HG03060 (cell line): ENCODE measurements around the gene RAD52.

ENCODE experiments used
- ATAC-seq: cut with Tn5 transposase; IDR thresholded peaks from one replicate; pipeline ENCODE4 v1.9.1; 2021; ENCODE audit warnings: low read depth, moderate number of reproducible peaks; ENCODE audit not compliant: unreplicated experiment

The RAD52 gene

GRCh38 chr12:916240-916639 lies 33.3 kb downstream of the RAD52 start:
- ATAC-seq, result no peak

- no peak for ATAC-seq
These were observed 34.4 kb downstream of the RAD52 start for GRCh38 chr12:915090-915489.

- no peak for ATAC-seq
These were observed 35.4 kb downstream of the RAD52 start for GRCh38 chr12:913919-914698.

GRCh38 chr12:912466-913235 lies 36.8 kb downstream of the RAD52 start:
- ATAC-seq, result no peak

- no peak for ATAC-seq
These were observed 38.2 kb downstream of the RAD52 start for GRCh38 chr12:911191-911826.

- no peak for ATAC-seq
These were observed 39.1 kb downstream of the RAD52 start for GRCh38 chr12:910416-910815.

- no peak for ATAC-seq
These were observed 39.6 kb downstream of the RAD52 start for GRCh38 chr12:909861-910260.

- ATAC-seq, result no peak
These were observed 41.9 kb downstream of the RAD52 start for GRCh38 chr12:907413-908185.

GRCh38 chr12:906062-906585 lies 43.4 kb downstream of the RAD52 start:
- no peak for ATAC-seq

GRCh38 chr12:905261-906031 lies 44.0 kb downstream of the RAD52 start:
- no peak for ATAC-seq

GRCh38 chr12:904010-904414 lies 45.5 kb downstream of the RAD52 start:
- ATAC-seq, result no peak

- no peak for ATAC-seq
These were observed 46.4 kb downstream of the RAD52 start for GRCh38 chr12:903055-903454.

GRCh38 chr12:902581-902980 lies 46.9 kb downstream of the RAD52 start:
- no peak for ATAC-seq

- no peak for ATAC-seq
These were observed 52.1 kb downstream of the RAD52 start for GRCh38 chr12:897386-897785.

GRCh38 chr12:896031-896430 lies 53.5 kb downstream of the RAD52 start:
- no peak for ATAC-seq

GRCh38 chr12:894226-894625 lies 55.3 kb downstream of the RAD52 start:
- ATAC-seq, result no peak

GRCh38 chr12:886206-886605 lies 63.3 kb downstream of the RAD52 start:
- ATAC-seq, result no peak

GRCh38 chr12:885701-886100 lies 63.8 kb downstream of the RAD52 start:
- no peak for ATAC-seq

- no peak for ATAC-seq
These were observed 64.6 kb downstream of the RAD52 start for GRCh38 chr12:884746-885414.
